ACC112 (cell line): ENCODE results near the gene CLRN2.
"Not testable (repeated sequence)": the region's sequence is repeated elsewhere in the genome, so short reads cannot be mapped to it uniquely, and the experiment has no call there.

Experiments used
- H2AFZ ChIP-seq: fragments of 200-600 bp; sonication (generic); one replicate; pipeline ENCODE4 v1.6.0; 2017; ENCODE audit warnings: antibody characterized with exemption, low read length; ENCODE audit not compliant: unreplicated experiment
- H3K27ac ChIP-seq: fragments of 200-600 bp; sonication (generic); 2 replicates; pipeline ENCODE4 v1.5.1; 2014; ENCODE audit warnings: low read depth, mild to moderate bottlenecking, antibody characterized with exemption, low read length, moderate library complexity
- H3K27me3 ChIP-seq: fragments of 200-600 bp; sonication (generic); 2 replicates; pipeline ENCODE4 v1.6.1; 2014; ENCODE audit warnings: mild to moderate bottlenecking, antibody characterized with exemption, low read length, moderate library complexity, mixed read lengths; ENCODE audit not compliant: insufficient read depth
- H3K36me3 ChIP-seq: fragments of 200-600 bp; sonication (generic); 2 replicates; pipeline ENCODE4 v1.6.1; 2016; ENCODE audit warnings: mild to moderate bottlenecking, antibody characterized with exemption, low read length, moderate library complexity, mixed read lengths; ENCODE audit not compliant: insufficient read depth
- H3K4me1 ChIP-seq: fragments of 200-600 bp; sonication (generic); one replicate; pipeline ENCODE4 v1.6.1; 2016; ENCODE audit warnings: low read length, mixed read lengths; ENCODE audit not compliant: insufficient read depth, unreplicated experiment, control insufficient read depth
- H3K4me3 ChIP-seq: fragments of 200-600 bp; sonication (generic); 2 replicates; pipeline ENCODE4 v1.5.1; 2014; ENCODE audit warnings: mild to moderate bottlenecking, low read depth, low read length
- H3K79me2 ChIP-seq: fragments of 200-600 bp; sonication (generic); one replicate; pipeline ENCODE4 v1.6.0; 2016; ENCODE audit warnings: low read length; ENCODE audit not compliant: control insufficient read depth, unreplicated experiment, insufficient read depth

Gene CLRN2

DNA sequence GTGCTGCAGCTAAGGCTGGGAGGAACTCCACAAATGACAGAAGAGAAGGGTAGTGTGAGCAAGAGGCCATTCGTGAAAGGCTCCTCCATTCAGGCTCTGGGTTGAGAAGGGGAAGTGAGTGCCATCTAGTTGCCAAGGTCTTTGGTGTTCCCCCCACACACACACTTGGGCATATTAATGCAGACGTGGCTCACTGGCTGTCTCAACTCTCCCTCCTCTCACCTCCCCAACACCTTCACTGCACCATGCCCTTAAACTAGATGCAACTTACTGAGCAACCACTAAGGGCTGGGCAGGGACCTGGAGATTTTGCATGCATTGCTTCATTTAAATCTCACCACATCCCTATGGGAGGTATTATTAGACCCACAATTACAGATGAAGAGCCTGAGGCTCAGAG lies 8.7 kb downstream of the CLRN2 start:
- Histone ChIP-seq H3K4me1 (no peaks in the 10 kb centered on the region), H3K79me2 (no peaks in the 10 kb centered on the region), H2AFZ (no peak overlapping the region), H3K27me3 (peaks cover 73% of the 10 kb centered on the region), H3K4me3 (no peak overlapping the region), H3K36me3 (no peaks in the 10 kb centered on the region), H3K27ac (no peak overlapping the region)

DNA sequence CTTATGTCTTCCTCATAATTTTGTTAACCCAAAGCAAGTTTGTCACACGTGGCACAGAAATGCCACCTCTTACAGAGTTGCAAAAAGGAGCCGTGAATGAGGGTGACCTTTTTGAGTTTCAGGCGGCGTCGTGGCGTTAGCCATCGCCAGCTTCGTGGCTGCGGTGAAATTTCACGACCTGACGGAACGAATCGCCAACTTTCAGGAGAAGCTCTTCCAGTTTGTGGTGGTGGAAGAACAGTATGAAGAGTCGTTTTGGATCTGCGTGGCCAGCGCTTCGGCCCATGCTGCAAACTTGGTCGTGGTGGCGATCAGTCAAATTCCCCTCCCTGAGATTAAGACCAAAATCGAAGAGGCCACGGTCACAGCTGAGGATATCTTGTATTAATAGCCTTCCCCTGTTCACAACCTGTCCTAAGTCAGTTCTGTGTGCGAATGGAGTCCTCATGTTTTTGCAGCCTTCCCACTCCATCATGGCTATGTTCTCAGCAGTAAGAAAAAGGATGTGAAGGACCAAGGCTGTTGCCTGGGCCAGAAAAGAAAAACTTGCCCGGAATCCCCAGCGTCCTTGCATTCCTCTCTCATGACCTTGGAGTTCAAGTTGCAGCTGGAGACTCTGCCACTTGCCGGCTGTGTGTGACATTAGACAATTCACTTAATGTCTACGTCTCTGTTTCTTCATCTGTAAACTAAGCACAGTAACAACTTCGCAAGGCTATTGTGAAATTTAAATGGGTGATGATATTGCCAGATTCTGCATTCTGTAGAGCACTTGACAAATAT lies 11.9 kb downstream of the CLRN2 start:
- Histone ChIP-seq H3K27me3 (peaks cover 67% of the 10 kb centered on the region), H3K4me1 (no peaks in the 10 kb centered on the region), H2AFZ (no peak overlapping the region), H3K79me2 (no peaks in the 10 kb centered on the region), H3K36me3 (no peaks in the 10 kb centered on the region), H3K27ac (no peak overlapping the region), H3K4me3 (no peak overlapping the region)

DNA sequence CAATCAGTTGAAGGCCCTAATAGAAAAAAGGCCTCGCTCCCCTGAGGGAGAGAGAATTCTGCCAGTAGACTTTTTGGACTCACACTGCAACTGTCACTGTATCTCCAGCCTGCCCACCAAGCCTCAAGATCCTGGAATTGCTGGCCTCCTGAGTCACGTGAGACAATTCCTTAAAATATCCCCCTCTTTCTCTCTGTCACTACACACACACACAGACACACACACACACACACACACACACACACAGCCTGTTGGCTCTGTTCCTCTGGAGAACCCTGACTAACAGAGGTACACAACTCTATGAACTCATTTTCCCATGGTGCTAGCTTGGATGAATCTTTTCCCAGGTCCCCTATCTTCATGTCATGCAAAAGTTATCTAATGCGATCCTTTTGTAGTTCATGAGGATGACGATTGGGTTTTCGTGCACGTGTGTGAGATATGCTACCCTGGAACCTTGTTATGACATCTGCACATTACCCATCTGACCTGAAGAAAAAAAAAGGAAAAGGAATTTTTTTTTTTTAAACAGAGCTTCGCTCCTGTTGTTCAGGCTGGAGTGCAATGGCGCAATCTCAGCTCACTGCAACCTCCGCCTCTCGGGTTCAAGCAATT lies 13.7 kb downstream of the CLRN2 start:
- Histone ChIP-seq H3K27me3 (peaks cover 54% of the 10 kb centered on the region), H3K79me2 (no peaks in the 10 kb centered on the region), H3K27ac (no peak overlapping the region), H3K36me3 (no peaks in the 10 kb centered on the region), H3K4me1 (no peaks in the 10 kb centered on the region), H3K4me3 (no peak overlapping the region), H2AFZ (no peak overlapping the region)

DNA sequence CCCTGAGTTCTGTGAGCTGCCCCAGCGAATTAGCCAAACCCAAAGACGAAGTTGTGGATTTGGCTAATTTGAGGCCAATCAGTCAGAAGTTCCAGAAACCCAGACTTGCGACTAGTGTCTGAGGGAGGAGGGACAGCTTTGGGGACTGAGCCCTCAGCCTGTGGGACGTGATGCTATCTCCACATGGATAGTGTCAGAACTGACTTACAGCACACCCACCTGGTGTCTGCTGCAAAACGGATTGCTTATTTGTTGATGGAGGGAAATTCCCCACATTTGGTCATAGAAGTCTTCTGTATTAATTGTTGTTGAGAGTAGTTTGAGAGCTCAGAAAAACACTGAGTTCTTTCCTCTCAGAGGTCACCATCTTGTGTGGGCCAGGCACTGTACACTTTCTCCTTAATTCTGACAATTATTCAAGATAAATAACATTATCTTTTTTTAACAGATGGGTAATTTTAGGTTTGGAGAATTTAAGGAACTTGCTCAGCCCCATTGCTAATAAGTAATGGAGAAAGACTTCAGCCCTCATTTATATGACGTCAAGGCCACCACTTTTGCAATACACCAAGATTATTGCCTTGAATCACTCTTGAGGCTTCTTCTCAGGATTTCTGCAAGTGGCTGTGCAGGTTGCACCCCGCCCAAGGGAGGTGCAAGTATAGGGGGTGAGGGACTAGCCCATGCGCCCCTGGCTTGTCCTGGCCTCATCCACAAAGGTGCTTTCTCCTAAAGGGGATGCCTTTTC lies 16.7 kb downstream of the CLRN2 start:
- Histone ChIP-seq H2AFZ (no peak overlapping the region), H3K4me1 (no peaks in the 10 kb centered on the region), H3K27me3 (peaks cover 29% of the 10 kb centered on the region), H3K27ac (no peak overlapping the region), H3K4me3 (no peak overlapping the region), H3K79me2 (no peaks in the 10 kb centered on the region), H3K36me3 (no peaks in the 10 kb centered on the region)

GRCh38 chr4:17534705-17535104 lies 19.7 kb downstream of the CLRN2 start:
- H3K27ac ChIP-seq, result no peak overlapping the region

DNA sequence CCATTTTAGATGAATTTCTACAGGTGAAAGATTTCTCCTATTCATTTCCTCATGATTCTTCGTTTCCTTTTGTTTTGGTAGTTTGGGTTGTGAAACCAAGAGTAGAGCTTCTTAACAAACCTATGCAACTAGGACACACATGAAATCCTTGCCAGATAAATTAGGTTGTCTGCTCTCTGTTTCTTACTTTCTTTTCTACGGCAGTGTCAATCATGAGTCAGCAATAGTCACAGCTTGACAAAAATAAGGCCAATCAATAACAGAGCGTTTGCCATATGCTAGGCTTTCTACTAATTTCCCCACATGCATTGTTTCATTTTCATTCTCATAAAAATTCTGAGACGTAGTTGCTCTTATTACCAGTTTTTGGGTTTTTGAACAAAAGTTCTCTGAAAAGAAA lies 20.3 kb downstream of the CLRN2 start:
- peaks cover 8% of the 10 kb centered on the region; the same call in 1 of the 2 replicates for H3K27me3 ChIP-seq
- H2AFZ ChIP-seq, result no peak overlapping the region
- H3K4me1 ChIP-seq, result no peaks in the 10 kb centered on the region
- H3K36me3 ChIP-seq, result no peaks in the 10 kb centered on the region
- H3K79me2 ChIP-seq, result no peaks in the 10 kb centered on the region
- H3K27ac ChIP-seq, result no peak overlapping the region
- H3K4me3 ChIP-seq, result no peak overlapping the region

More at GRCh38 chr4:17534705-17535104, 19.7 kb downstream of the CLRN2 start:
- no peak overlapping the region for H2AFZ ChIP-seq
- no peaks in the 10 kb centered on the region for H3K36me3 ChIP-seq
- no peaks in the 10 kb centered on the region for H3K4me1 ChIP-seq
- no peak overlapping the region for H3K4me3 ChIP-seq
- no peaks in the 10 kb centered on the region for H3K79me2 ChIP-seq
- peaks cover 8% of the 10 kb centered on the region for H3K27me3 ChIP-seq

DNA sequence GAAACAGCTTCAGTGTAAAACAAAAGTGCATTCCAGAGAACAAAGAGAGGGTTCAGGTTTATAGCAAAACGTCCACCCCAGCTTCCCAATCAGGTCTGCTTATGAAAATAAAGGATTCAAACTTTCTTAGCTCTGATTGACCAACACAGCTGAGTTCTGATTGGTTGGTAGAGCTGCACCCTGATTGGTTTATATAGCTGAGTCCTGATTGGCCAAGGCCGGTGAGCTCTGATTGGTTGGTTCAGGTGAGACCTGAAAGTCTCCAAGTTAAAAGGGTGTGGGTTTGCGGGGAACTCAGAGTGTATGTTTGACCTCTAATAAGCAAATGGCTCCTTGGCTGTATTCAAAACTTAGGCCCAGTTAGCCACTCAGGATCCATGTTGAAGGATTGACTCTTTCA lies 20.9 kb downstream of the CLRN2 start:
- Histone ChIP-seq H3K4me1 (no peaks in the 10 kb centered on the region), H3K27me3 (peaks cover 8% of the 10 kb centered on the region; the same call in 1 of the 2 replicates), H3K79me2 (no peaks in the 10 kb centered on the region), H2AFZ (no peak overlapping the region), H3K27ac (no peak overlapping the region), H3K4me3 (no peak overlapping the region), H3K36me3 (no peaks in the 10 kb centered on the region)

- H3K36me3 ChIP-seq, H3K79me2 ChIP-seq, H3K27me3 ChIP-seq, H2AFZ ChIP-seq, H3K4me3 ChIP-seq, H3K27ac ChIP-seq, H3K4me1 ChIP-seq: not testable (repeated sequence)
These were observed 22.1 kb downstream of the CLRN2 start for GRCh38 chr4:17537060-17537459.

GRCh38 chr4:17544205-17544604 lies 29.2 kb downstream of the CLRN2 start:
- no peaks in the 10 kb centered on the region for H3K4me1 ChIP-seq
- H3K36me3 ChIP-seq, result no peaks in the 10 kb centered on the region
- no peaks in the 10 kb centered on the region for H3K79me2 ChIP-seq
- H3K27me3 ChIP-seq, result no peaks in the 10 kb centered on the region
- no peak overlapping the region for H3K4me3 ChIP-seq
- no peak overlapping the region for H2AFZ ChIP-seq
- H3K27ac ChIP-seq, result no peak overlapping the region

- no peak overlapping the region for H3K4me3 ChIP-seq
- no peaks in the 10 kb centered on the region for H3K27me3 ChIP-seq
- H3K36me3 ChIP-seq, result no peaks in the 10 kb centered on the region
- no peaks in the 10 kb centered on the region for H3K4me1 ChIP-seq
- no peak overlapping the region for H2AFZ ChIP-seq
- no peak overlapping the region for H3K27ac ChIP-seq
- no peaks in the 10 kb centered on the region for H3K79me2 ChIP-seq
These were observed 29.9 kb downstream of the CLRN2 start for GRCh38 chr4:17544831-17545234.
